ENCODE measurements around the gene BBOX1. TPM values are rescaled to one million over a fixed set of nuclear protein-coding genes. Genes with fewer than 3 reads are reported as not detected.

BBOX1 gene
- total RNA-seq, 1 experiment from 2014 or later: not detected

- Histone ChIP-seq H3K27ac (ENCODE audit: low read length) (no peak overlapping the region), H3K27me3 (ENCODE audit: low read length) (no peaks in the 10 kb centered on the region), H3K36me3 (ENCODE audit: insufficient read depth, low read length) (no peaks in the 10 kb centered on the region), H3K9ac (ENCODE audit: low read length) (no peak overlapping the region), H3K9me3 (ENCODE audit: low read length) (no peaks in the 10 kb centered on the region), H3K4me2 (ENCODE audit: low read depth, low read length, poor library complexity, severe bottlenecking) (no peak overlapping the region), H3K79me2 (ENCODE audit: low read length) (no peaks in the 10 kb centered on the region), H4K20me1 (ENCODE audit: insufficient read depth, low read depth, low read length) (no peaks in the 10 kb centered on the region), H2AFZ (ENCODE audit: low read length) (no peak overlapping the region), H3K4me1 (ENCODE audit: low read length) (no peaks in the 10 kb centered on the region), H3K9me2 (replicated peaks; ENCODE audit: insufficient read depth, low read length) (no peaks in the 10 kb centered on the region; the same call in 1 of the 2 replicates), H3K4me3 (ENCODE audit: low read length) (no peak overlapping the region)
- no peak for DNase-seq
Measured at GRCh38 chr11:27116684-27117083, 76.1 kb downstream of the BBOX1 start.

- no peak overlapping the region for H3K9ac ChIP-seq (ENCODE audit: low read length)
- no peaks in the 10 kb centered on the region for H3K36me3 ChIP-seq (ENCODE audit: insufficient read depth, low read length)
- no peak overlapping the region for H2AFZ ChIP-seq (ENCODE audit: low read length)
- H3K4me1 ChIP-seq (ENCODE audit: low read length): no peaks in the 10 kb centered on the region
- no peaks in the 10 kb centered on the region for H3K9me3 ChIP-seq (ENCODE audit: low read length)
- no peaks in the 10 kb centered on the region for H3K79me2 ChIP-seq (ENCODE audit: low read length)
- no peaks in the 10 kb centered on the region for H3K27me3 ChIP-seq (ENCODE audit: low read length)
- no peak for DNase-seq
- H3K4me3 ChIP-seq (ENCODE audit: low read length): no peak overlapping the region
- no peak overlapping the region for H3K4me2 ChIP-seq (ENCODE audit: low read depth, low read length, poor library complexity, severe bottlenecking)
- H4K20me1 ChIP-seq (ENCODE audit: insufficient read depth, low read depth, low read length): no peaks in the 10 kb centered on the region
- no peak overlapping the region for H3K27ac ChIP-seq (ENCODE audit: low read length)
- no peaks in the 10 kb centered on the region; the same call in 1 of the 2 replicates for H3K9me2 ChIP-seq (replicated peaks; ENCODE audit: insufficient read depth, low read length)
Measured at GRCh38 chr11:27118371-27118770, 77.8 kb downstream of the BBOX1 start.

GRCh38 chr11:27118949-27119348, 78.3 kb downstream of the BBOX1 start:
- H3K4me2 ChIP-seq (ENCODE audit: low read depth, low read length, poor library complexity, severe bottlenecking): no peak overlapping the region
- no peak for DNase-seq
- H3K36me3 ChIP-seq (ENCODE audit: insufficient read depth, low read length): no peaks in the 10 kb centered on the region
- H3K9ac ChIP-seq (ENCODE audit: low read length): no peak overlapping the region
- no peak overlapping the region for H2AFZ ChIP-seq (ENCODE audit: low read length)
- H3K4me3 ChIP-seq (ENCODE audit: low read length): no peak overlapping the region
- no peak overlapping the region for H3K27ac ChIP-seq (ENCODE audit: low read length)
- H3K9me2 ChIP-seq (replicated peaks; ENCODE audit: insufficient read depth, low read length): no peaks in the 10 kb centered on the region; the same call in 1 of the 2 replicates
- H3K9me3 ChIP-seq (ENCODE audit: low read length): no peaks in the 10 kb centered on the region
- H3K4me1 ChIP-seq (ENCODE audit: low read length): no peaks in the 10 kb centered on the region
- H3K79me2 ChIP-seq (ENCODE audit: low read length): no peaks in the 10 kb centered on the region
- H4K20me1 ChIP-seq (ENCODE audit: insufficient read depth, low read depth, low read length): no peaks in the 10 kb centered on the region
- H3K27me3 ChIP-seq (ENCODE audit: low read length): no peaks in the 10 kb centered on the region

GRCh38 chr11:27119396-27119795, 78.8 kb downstream of the BBOX1 start:
- Histone ChIP-seq H3K27me3 (ENCODE audit: low read length) (no peaks in the 10 kb centered on the region), H3K9me2 (replicated peaks; ENCODE audit: insufficient read depth, low read length) (no peaks in the 10 kb centered on the region), H3K9ac (ENCODE audit: low read length) (no peak overlapping the region), H3K36me3 (ENCODE audit: insufficient read depth, low read length) (no peaks in the 10 kb centered on the region), H3K9me3 (ENCODE audit: low read length) (no peaks in the 10 kb centered on the region), H4K20me1 (ENCODE audit: insufficient read depth, low read depth, low read length) (no peaks in the 10 kb centered on the region), H3K4me1 (ENCODE audit: low read length) (no peaks in the 10 kb centered on the region), H3K4me2 (ENCODE audit: low read depth, low read length, poor library complexity, severe bottlenecking) (no peak overlapping the region), H2AFZ (ENCODE audit: low read length) (no peak overlapping the region), H3K79me2 (ENCODE audit: low read length) (no peaks in the 10 kb centered on the region), H3K4me3 (ENCODE audit: low read length) (no peak overlapping the region), H3K27ac (ENCODE audit: low read length) (no peak overlapping the region)
- DNase-seq: no peak

- Histone ChIP-seq H4K20me1 (ENCODE audit: insufficient read depth, low read depth, low read length) (no peaks in the 10 kb centered on the region), H3K9ac (ENCODE audit: low read length) (no peak overlapping the region), H3K9me3 (ENCODE audit: low read length) (no peaks in the 10 kb centered on the region), H3K4me2 (ENCODE audit: low read depth, low read length, poor library complexity, severe bottlenecking) (no peak overlapping the region), H3K27ac (ENCODE audit: low read length) (no peak overlapping the region), H3K36me3 (ENCODE audit: insufficient read depth, low read length) (no peaks in the 10 kb centered on the region), H3K4me1 (ENCODE audit: low read length) (no peaks in the 10 kb centered on the region), H3K27me3 (ENCODE audit: low read length) (no peaks in the 10 kb centered on the region), H2AFZ (ENCODE audit: low read length) (no peak overlapping the region), H3K9me2 (replicated peaks; ENCODE audit: insufficient read depth, low read length) (no peaks in the 10 kb centered on the region), H3K79me2 (ENCODE audit: low read length) (no peaks in the 10 kb centered on the region), H3K4me3 (ENCODE audit: low read length) (no peak overlapping the region)
- no peak for DNase-seq
Measured at GRCh38 chr11:27120211-27120610, 79.6 kb downstream of the BBOX1 start.

GRCh38 chr11:27122001-27122400, 81.4 kb downstream of the BBOX1 start:
- no peaks in the 10 kb centered on the region for H4K20me1 ChIP-seq (ENCODE audit: insufficient read depth, low read depth, low read length)
- H2AFZ ChIP-seq (ENCODE audit: low read length): no peak overlapping the region
- no peaks in the 10 kb centered on the region for H3K9me3 ChIP-seq (ENCODE audit: low read length)
- no peak overlapping the region for H3K4me2 ChIP-seq (ENCODE audit: low read depth, low read length, poor library complexity, severe bottlenecking)
- no peaks in the 10 kb centered on the region for H3K27me3 ChIP-seq (ENCODE audit: low read length)
- H3K79me2 ChIP-seq (ENCODE audit: low read length): no peaks in the 10 kb centered on the region
- H3K36me3 ChIP-seq (ENCODE audit: insufficient read depth, low read length): no peaks in the 10 kb centered on the region
- H3K27ac ChIP-seq (ENCODE audit: low read length): no peak overlapping the region
- no peak overlapping the region for H3K4me3 ChIP-seq (ENCODE audit: low read length)
- no peak overlapping the region for H3K9ac ChIP-seq (ENCODE audit: low read length)
- DNase-seq: no peak
- H3K9me2 ChIP-seq (replicated peaks; ENCODE audit: insufficient read depth, low read length): no peaks in the 10 kb centered on the region
- no peaks in the 10 kb centered on the region for H3K4me1 ChIP-seq (ENCODE audit: low read length)

GRCh38 chr11:27124514-27125264, 84.1 kb downstream of the BBOX1 start:
- no peaks in the 10 kb centered on the region for H3K9me2 ChIP-seq (replicated peaks; ENCODE audit: insufficient read depth, low read length)
- H3K27me3 ChIP-seq (ENCODE audit: low read length): no peaks in the 10 kb centered on the region
- H3K4me3 ChIP-seq (ENCODE audit: low read length): no peak overlapping the region
- H3K9ac ChIP-seq (ENCODE audit: low read length): no peak overlapping the region
- H3K36me3 ChIP-seq (ENCODE audit: insufficient read depth, low read length): no peaks in the 10 kb centered on the region
- H4K20me1 ChIP-seq (ENCODE audit: insufficient read depth, low read depth, low read length): no peaks in the 10 kb centered on the region
- no peak overlapping the region for H3K4me2 ChIP-seq (ENCODE audit: low read depth, low read length, poor library complexity, severe bottlenecking)
- H3K27ac ChIP-seq (ENCODE audit: low read length): no peak overlapping the region
- peak; percentile 41 for DNase-seq
- H3K79me2 ChIP-seq (ENCODE audit: low read length): no peaks in the 10 kb centered on the region
- H2AFZ ChIP-seq (ENCODE audit: low read length): no peak overlapping the region
- H3K9me3 ChIP-seq (ENCODE audit: low read length): no peaks in the 10 kb centered on the region
- no peaks in the 10 kb centered on the region for H3K4me1 ChIP-seq (ENCODE audit: low read length)

- Histone ChIP-seq H3K27me3 (ENCODE audit: low read length) (no peaks in the 10 kb centered on the region), H2AFZ (ENCODE audit: low read length) (no peak overlapping the region), H3K79me2 (ENCODE audit: low read length) (no peaks in the 10 kb centered on the region), H4K20me1 (ENCODE audit: insufficient read depth, low read depth, low read length) (no peaks in the 10 kb centered on the region), H3K27ac (ENCODE audit: low read length) (no peak overlapping the region), H3K36me3 (ENCODE audit: insufficient read depth, low read length) (no peaks in the 10 kb centered on the region), H3K9me3 (ENCODE audit: low read length) (peaks cover under 1% of the 10 kb centered on the region; the same call in 1 of the 2 replicates), H3K4me3 (ENCODE audit: low read length) (no peak overlapping the region), H3K9ac (ENCODE audit: low read length) (no peak overlapping the region), H3K4me2 (ENCODE audit: low read depth, low read length, poor library complexity, severe bottlenecking) (no peak overlapping the region), H3K9me2 (replicated peaks; ENCODE audit: insufficient read depth, low read length) (no peaks in the 10 kb centered on the region), H3K4me1 (ENCODE audit: low read length) (no peaks in the 10 kb centered on the region)
- DNase-seq: no peak
Measured at GRCh38 chr11:27129686-27130085, 89.1 kb downstream of the BBOX1 start.

Measured in Karpas-422 (cell line).